Stimulated activated CD8-positive, alpha-beta memory T cell treated with anti-CD3 and anti-CD28 coated beads, Interleukin-4, amount 100 ng/mL, for 4 hours (primary cell): ENCODE data around the gene CAMTA2.
"Not testable (repeated sequence)": the region's sequence is repeated elsewhere in the genome, so short reads cannot be mapped to it uniquely, and the experiment has no call there.

Experiments
- DNase-seq, 2 donors: peaks; one replicate each; pipeline ENCODE4 v3.0.0-alpha.2; 2020; ENCODE audit warnings: low read depth in 2 of 2, low spot score in 1 of 2

Gene CAMTA2

GRCh38 chr17:4986951-4987766, at the start of gene CAMTA2:
TSS of gene CAMTA2 (minus strand) at chr17:4987675. CDS start at chr17:4986222, 1,453 bp downstream.
- DNase-seq: peak; percentile 72 to 78

DNA sequence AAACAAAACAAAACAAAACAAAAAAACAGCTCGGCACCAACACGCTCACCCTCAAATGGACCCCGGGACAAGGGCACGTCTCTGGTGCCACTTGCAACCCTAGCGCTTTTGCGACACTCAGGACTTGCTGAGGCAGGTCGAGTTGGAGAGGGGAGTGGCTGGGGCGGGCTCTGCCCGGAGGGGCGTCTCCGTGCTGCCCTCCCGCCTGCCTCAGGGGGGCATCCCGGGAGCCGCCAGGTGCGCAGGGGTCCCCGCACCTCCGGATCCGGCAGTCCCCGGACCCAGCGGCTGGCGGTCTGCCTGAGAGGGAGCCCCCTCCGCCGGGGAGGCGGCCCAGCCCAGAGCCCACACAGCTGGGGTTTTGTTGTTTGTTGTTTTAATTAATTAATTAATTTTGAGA, 47.8 kb upstream of the CAMTA2 start, which contains the start of gene SLC52A1:
Gene SLC52A1 (minus strand): TSS at position 112 of the 400 bp plus-strand sequence. CDS start 820 bp downstream, outside the sequence.
- no peak for DNase-seq

- no peak for DNase-seq
These were observed 47.2 kb upstream of the CAMTA2 start for GRCh38 chr17:5034651-5035050.

GRCh38 chr17:5034063-5034462, 46.6 kb upstream of the CAMTA2 start:
- no peak for DNase-seq

- no peak for DNase-seq
These were observed 46.0 kb upstream of the CAMTA2 start for GRCh38 chr17:5033352-5034015.

- no peak for DNase-seq
These were observed 45.4 kb upstream of the CAMTA2 start for GRCh38 chr17:5032865-5033264.

DNA sequence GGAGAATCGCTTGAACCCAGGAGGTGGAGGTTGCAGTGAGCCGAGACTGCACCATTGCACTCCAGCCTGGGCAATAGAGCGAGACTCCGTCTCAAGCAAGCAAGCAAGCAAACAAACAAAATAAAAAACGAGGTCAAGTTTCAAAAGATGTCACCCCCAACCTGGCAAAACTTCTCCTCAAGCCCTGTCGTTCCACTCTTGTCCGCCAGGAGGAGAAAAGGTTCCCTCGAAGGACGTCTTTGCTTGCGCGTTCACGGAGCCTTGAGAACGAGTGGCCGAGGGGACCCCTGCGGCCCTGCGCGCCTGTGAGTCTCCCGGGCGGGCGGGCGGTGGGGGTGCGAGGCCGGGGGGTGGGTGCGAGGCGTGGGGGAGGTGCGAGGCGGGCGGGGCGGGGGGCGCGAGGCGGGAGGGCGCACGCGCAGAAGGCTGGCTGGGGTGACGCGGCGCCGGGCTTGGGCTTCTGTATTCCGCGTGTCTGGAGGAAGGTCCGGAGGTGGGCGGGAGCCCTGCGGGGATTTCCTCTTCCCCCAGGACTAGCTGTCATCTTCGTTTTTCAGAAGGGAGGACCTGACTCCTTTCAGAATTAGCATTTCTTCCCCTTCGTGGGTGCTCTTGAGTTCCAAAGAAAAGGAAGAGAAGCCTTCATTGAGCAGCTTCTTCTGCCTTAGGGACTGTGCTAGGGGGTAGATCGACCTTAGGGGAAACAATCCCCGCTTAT, 44.0 kb upstream of the CAMTA2 start:
- peak; percentile 74 to 76 for DNase-seq

DNA sequence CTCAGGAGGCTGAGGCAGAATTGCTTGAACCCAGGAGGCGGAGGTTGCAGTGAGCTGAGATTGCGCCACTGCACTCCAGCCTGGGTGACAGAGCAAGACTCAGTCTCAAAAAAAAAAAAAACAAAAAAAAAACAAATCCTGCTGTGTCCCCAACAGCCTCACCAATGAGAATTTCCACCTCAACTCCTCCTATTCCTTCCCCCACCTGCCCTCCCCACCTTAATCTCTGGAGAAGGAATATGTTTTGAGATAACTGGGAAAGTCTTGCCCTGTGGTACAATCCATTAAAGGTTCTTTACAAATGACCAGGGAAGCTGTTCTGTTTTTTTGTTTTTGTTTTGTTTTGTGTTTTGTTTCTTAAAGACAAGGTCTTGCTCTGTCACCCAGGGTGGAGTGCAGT, 42.7 kb upstream of the CAMTA2 start:
- DNase-seq: not testable (repeated sequence)

DNA sequence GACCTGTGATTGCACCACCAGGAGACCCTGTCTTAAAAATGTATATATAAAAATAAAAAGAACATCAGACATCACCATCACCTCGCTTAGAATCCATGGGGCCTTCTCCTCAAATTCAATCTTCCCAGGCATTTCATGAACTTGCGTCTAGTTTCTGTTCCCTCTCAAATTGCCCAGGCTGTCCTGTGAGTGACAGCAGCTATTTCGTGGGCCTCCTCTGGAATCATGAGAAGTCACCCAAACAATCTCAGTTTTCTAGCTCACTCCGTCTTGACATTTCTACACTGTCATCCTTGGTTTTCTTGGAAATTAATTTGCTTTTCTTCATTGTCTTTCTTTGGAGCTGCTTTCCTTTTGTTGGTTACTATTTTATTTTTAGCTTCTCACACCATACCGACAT, 40.4 kb upstream of the CAMTA2 start:
- DNase-seq: no peak

DNA sequence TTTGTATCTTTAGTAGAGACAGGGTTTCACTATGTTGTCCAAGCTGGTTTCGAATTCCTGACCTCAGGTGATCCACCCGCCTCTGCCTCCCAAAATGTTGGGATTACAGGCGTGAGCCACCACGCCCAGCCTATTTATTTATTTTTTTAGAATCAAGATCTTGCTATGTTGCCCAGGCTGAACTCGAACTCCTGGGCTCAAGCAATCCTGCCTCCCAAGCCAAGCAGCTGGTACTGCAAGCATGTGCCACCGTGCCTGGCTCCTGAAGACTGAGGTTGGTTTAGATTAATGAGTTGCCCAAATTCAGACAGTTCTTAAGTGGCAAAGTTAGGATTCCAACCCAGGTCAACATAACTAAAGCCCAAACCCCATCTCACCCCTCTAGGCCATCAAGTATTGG, 39.8 kb upstream of the CAMTA2 start:
- no peak for DNase-seq

DNA sequence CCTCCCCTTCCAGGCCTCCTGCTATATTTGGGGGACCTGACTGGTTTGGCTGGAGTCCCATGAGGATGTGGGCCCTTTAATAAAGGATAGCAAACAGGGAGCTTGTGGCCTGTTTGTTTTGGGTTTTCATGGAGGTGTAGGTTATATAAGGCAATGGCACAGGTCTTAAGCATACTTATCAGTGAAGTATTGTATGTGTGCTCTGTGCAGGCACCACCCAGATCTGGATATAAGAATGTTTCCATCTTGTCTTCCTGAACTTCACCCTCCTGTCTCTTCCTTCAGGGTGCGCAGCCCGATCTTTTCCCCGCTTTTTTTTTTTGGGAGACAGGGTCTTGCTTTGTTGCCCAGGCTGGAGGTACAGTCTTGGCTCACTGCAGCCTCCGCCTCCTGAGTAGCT, 37.1 kb upstream of the CAMTA2 start:
- DNase-seq: no peak

- DNase-seq: no peak
These were observed 36.2 kb upstream of the CAMTA2 start for GRCh38 chr17:5023588-5024147.

- no peak for DNase-seq
These were observed 34.8 kb upstream of the CAMTA2 start for GRCh38 chr17:5022171-5022711.

DNA sequence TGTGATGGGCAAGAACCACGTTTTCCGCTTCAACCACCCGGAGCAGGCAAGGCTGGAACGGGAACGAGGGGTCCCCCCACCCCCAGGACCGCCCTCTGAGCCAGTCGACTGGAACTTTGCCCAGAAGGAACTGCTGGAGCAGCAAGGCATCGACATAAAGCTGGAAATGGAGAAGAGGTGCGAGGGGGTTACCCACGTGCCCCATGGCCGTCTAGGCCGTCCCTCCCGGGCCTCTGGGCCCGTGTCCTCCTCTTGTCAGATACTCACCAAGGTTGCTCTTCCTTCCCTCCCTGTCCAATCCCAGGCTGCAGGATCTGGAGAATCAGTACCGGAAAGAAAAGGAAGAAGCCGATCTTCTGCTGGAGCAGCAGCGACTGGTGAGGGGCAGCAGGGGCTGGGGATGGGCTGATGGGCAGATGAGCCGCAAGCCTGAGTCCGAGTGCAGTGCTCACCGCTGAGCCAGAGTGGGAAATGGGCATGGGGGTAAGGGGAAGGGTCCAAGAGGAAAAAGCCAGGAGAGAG, 33.1 kb upstream of the CAMTA2 start:
- DNase-seq: no peak

GRCh38 chr17:5019475-5019956, 32.0 kb upstream of the CAMTA2 start:
- DNase-seq: peak in 1 of 2 donors; percentile 38

- no peak for DNase-seq
These were observed 26.9 kb upstream of the CAMTA2 start for GRCh38 chr17:5014357-5014756.

GRCh38 chr17:5011928-5012327, 24.5 kb upstream of the CAMTA2 start:
- DNase-seq: no peak

- no peak for DNase-seq
These were observed 15.9 kb upstream of the CAMTA2 start for GRCh38 chr17:5003214-5003867.

GRCh38 chr17:5002121-5002788, 14.8 kb upstream of the CAMTA2 start:
- DNase-seq: no peak

DNA sequence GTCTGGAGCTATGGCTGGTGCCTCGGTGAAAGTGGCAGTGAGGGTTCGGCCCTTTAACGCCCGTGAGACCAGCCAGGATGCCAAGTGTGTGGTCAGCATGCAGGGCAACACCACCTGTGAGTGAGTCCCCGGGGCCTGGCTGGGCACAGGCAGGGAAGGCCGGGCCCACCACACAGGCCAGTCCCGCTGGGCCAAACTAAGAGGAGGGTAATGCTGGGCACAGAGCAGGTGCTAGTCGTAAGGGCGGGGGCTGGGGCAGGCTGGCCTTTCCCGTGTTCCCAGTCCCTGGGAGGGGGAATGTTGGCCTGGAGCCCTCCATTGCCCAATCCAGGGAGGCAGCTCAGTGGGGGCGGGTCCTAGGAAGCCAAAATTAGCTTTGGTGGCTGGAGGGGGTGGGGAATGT, 12.8 kb upstream of the CAMTA2 start:
- DNase-seq: no peak
